A549 (cell line): ENCODE data around the gene TMSB10.

Experiments used
- BCL3 ChIP-seq: fragments of >200 bp; sonication (Bioruptor Twin); formaldehyde crosslinking; IDR thresholded peaks from 3 replicates; pipeline ENCODE4 v1.6.1; 2016
- CTCF ChIP-seq: fragments of >200 bp; sonication (Bioruptor Twin); formaldehyde crosslinking; IDR thresholded peaks from 3 replicates; pipeline ENCODE4 v1.5.1; 2016
- POLR2AphosphoS2 ChIP-seq: conservative IDR thresholded peaks from 2 replicates; pipeline ENCODE4 v1.6.1; 2012; ENCODE audit warnings: low read length, improper control_type of control experiment, inconsistent platforms
- RCOR1 ChIP-seq: fragments of 150-350 bp; IDR thresholded peaks from 2 replicates; pipeline ENCODE4 v1.6.1; 2014; ENCODE audit warnings: antibody characterized with exemption, low read length, low read depth

- no peak for TF ChIP-seq RCOR1
- TF ChIP-seq CTCF = no peak
- TF ChIP-seq POLR2AphosphoS2 = no peak
- TF ChIP-seq BCL3 = no peak
These were observed 32.1 kb upstream of the TMSB10 start for GRCh38 chr2:84873350-84873749.
